SU-DHL-6 (cell line): ENCODE data around the gene GAREM1.

ENCODE experiments used
- H2AFZ ChIP-seq: fragments of 200-600 bp; sonication (generic); 2 replicates; pipeline ENCODE4 v1.6.1; 2014; ENCODE audit warnings: low read depth, mild to moderate bottlenecking, moderate library complexity, mixed read lengths, antibody characterized with exemption, low read length; ENCODE audit not compliant: severe bottlenecking
- H3F3A ChIP-seq: fragments of 200-600 bp; shearing (Covaris generic); 2 replicates; pipeline ENCODE4 v1.6.0; 2016; ENCODE audit warnings: antibody characterized with exemption, mild to moderate bottlenecking; ENCODE audit not compliant: insufficient read depth
- H3K27ac ChIP-seq: fragments of 200-600 bp; sonication (generic); 2 replicates; pipeline ENCODE4 v1.5.1; 2016; ENCODE audit warnings: low read depth, mild to moderate bottlenecking, low read length, moderate library complexity, mixed read lengths
- H3K27me3 ChIP-seq: fragments of 200-600 bp; sonication (generic), shearing (Covaris generic); 2 replicates; pipeline ENCODE4 v1.6.0; 2014; ENCODE audit warnings: mild to moderate bottlenecking, low read length
- H3K36me3 ChIP-seq: fragments of 200-600 bp; sonication (generic); 2 replicates; pipeline ENCODE4 v1.6.1; 2014; ENCODE audit warnings: mild to moderate bottlenecking, low read length, mixed read lengths
- H3K4me2 ChIP-seq: fragments of 300-600, 200-600 bp; shearing (Covaris generic), sonication (generic); 2 replicates; pipeline ENCODE4 v1.6.0; 2014; ENCODE audit warnings: low read length, low read depth, mild to moderate bottlenecking; ENCODE audit not compliant: poor library complexity, severe bottlenecking
- H3K4me3 ChIP-seq: fragments of 200-600 bp; sonication (generic); 2 replicates; pipeline ENCODE4 v1.5.1; 2014; ENCODE audit warnings: antibody characterized with exemption, low read length, mild to moderate bottlenecking, mixed read lengths; ENCODE audit not compliant: insufficient read depth, poor library complexity, severe bottlenecking
- H3K79me2 ChIP-seq: fragments of 200-600 bp; sonication (generic); 2 replicates; pipeline ENCODE4 v1.6.1; 2014; ENCODE audit warnings: mild to moderate bottlenecking, low read length, moderate library complexity; ENCODE audit not compliant: insufficient read depth
- H3K9ac ChIP-seq: fragments of 200-600 bp; sonication (generic); 2 replicates; pipeline ENCODE4 v1.7.0; 2014; ENCODE audit warnings: mild to moderate bottlenecking, low read length
- H3K9me2 ChIP-seq: fragments of 200-600 bp; sonication (generic); replicated peaks from 2 replicates; pipeline ENCODE4 v1.6.1; 2014; ENCODE audit warnings: low read length; ENCODE audit not compliant: insufficient read depth
- H3K9me3 ChIP-seq: fragments of 200-600 bp; sonication (generic); 2 replicates; pipeline ENCODE4 v1.6.1; 2014; ENCODE audit warnings: low read length, mixed read lengths; ENCODE audit not compliant: insufficient read depth
- H4K20me1 ChIP-seq: fragments of 200-600 bp; sonication (generic); 2 replicates; pipeline ENCODE4 v1.6.1; 2014; ENCODE audit warnings: low read depth, mild to moderate bottlenecking, antibody characterized with exemption, low read length, moderate library complexity, mixed read lengths
- CTCF ChIP-seq: fragments of 200-600 bp; sonication (generic); IDR thresholded peaks from one replicate; pipeline ENCODE4 v1.5.1; 2017; ENCODE audit warnings: antibody characterized with exemption, mild to moderate bottlenecking, low read length, moderate library complexity; ENCODE audit not compliant: insufficient read depth, poor library complexity, severe bottlenecking
- EZH2phosphoT487 ChIP-seq: fragments of 200-600 bp; sonication (generic), shearing (Covaris generic); conservative IDR thresholded peaks from 2 replicates; pipeline ENCODE4 v1.6.1; 2018; ENCODE audit warnings: mild to moderate bottlenecking, antibody characterized with exemption, low read length, moderate library complexity, mixed read lengths

The GAREM1 gene

GRCh38 chr18:32358529-32358928 lies 112.2 kb downstream of the GAREM1 start:
- TF ChIP-seq EZH2phosphoT487 (no peak), CTCF (no peak)
- H3K36me3 ChIP-seq = no peaks in the 10 kb centered on the region
- H3K27me3 ChIP-seq = 0 out of 2 replicates have a peak, but pooled peaks cover 3% of the 10 kb centered on the region
- H3K9me3 ChIP-seq = no peaks in the 10 kb centered on the region
- no peaks in the 10 kb centered on the region for H3F3A ChIP-seq
- no peak overlapping the region for H3K9ac ChIP-seq
- no peak overlapping the region for H3K4me2 ChIP-seq
- H3K27ac ChIP-seq = no peak overlapping the region
- no peak overlapping the region for H2AFZ ChIP-seq
- H4K20me1 ChIP-seq = no peaks in the 10 kb centered on the region
- H3K79me2 ChIP-seq = no peaks in the 10 kb centered on the region
- H3K4me3 ChIP-seq = no peak overlapping the region
- no peaks in the 10 kb centered on the region for H3K9me2 ChIP-seq

- Histone ChIP-seq H3K27me3 (0 out of 2 replicates have a peak, but pooled peaks cover 3% of the 10 kb centered on the region), H3K4me2 (no peak overlapping the region), H3K27ac (no peak overlapping the region), H4K20me1 (no peaks in the 10 kb centered on the region), H2AFZ (no peak overlapping the region), H3K79me2 (no peaks in the 10 kb centered on the region), H3K9me3 (no peaks in the 10 kb centered on the region), H3K9me2 (no peaks in the 10 kb centered on the region), H3K9ac (no peak overlapping the region), H3F3A (no peaks in the 10 kb centered on the region), H3K36me3 (no peaks in the 10 kb centered on the region), H3K4me3 (no peak overlapping the region)
- TF ChIP-seq CTCF = no peak
- TF ChIP-seq EZH2phosphoT487 = no peak
Observed at GRCh38 chr18:32358075-32358474, 112.6 kb downstream of the GAREM1 start.

GRCh38 chr18:32355896-32356295 lies 114.8 kb downstream of the GAREM1 start:
- Histone ChIP-seq H2AFZ (no peak overlapping the region), H3K27ac (no peak overlapping the region), H3K4me3 (no peak overlapping the region), H3F3A (no peaks in the 10 kb centered on the region), H4K20me1 (no peaks in the 10 kb centered on the region), H3K9me2 (no peaks in the 10 kb centered on the region), H3K36me3 (no peaks in the 10 kb centered on the region), H3K9ac (no peak overlapping the region), H3K27me3 (0 out of 2 replicates have a peak, but pooled peaks cover 3% of the 10 kb centered on the region), H3K4me2 (no peak overlapping the region), H3K79me2 (no peaks in the 10 kb centered on the region), H3K9me3 (no peaks in the 10 kb centered on the region)
- TF ChIP-seq CTCF (no peak), EZH2phosphoT487 (no peak)

GRCh38 chr18:32354518-32354917 lies 116.2 kb downstream of the GAREM1 start:
- H3K27ac ChIP-seq = no peak overlapping the region
- no peaks in the 10 kb centered on the region for H3F3A ChIP-seq
- TF ChIP-seq CTCF = no peak
- TF ChIP-seq EZH2phosphoT487 = no peak
- no peaks in the 10 kb centered on the region for H3K9me2 ChIP-seq
- H2AFZ ChIP-seq = no peak overlapping the region
- no peaks in the 10 kb centered on the region for H3K79me2 ChIP-seq
- H4K20me1 ChIP-seq = no peaks in the 10 kb centered on the region
- no peak overlapping the region for H3K4me3 ChIP-seq
- no peaks in the 10 kb centered on the region for H3K36me3 ChIP-seq
- H3K27me3 ChIP-seq = 0 out of 2 replicates have a peak, but pooled peaks cover 3% of the 10 kb centered on the region
- H3K9ac ChIP-seq = no peak overlapping the region
- H3K4me2 ChIP-seq = no peak overlapping the region
- H3K9me3 ChIP-seq = no peaks in the 10 kb centered on the region
